SK-N-SH treated with all-trans-retinoic acid at 6 μM for 48 hours (cell line): ENCODE results near the gene AQP12A.

ENCODE experiments used
- ATAC-seq: fragments of 200-7000 bp; cut with Tn5 transposase; 3 replicates; pipeline ENCODE4 v1.9.1; 2020; ENCODE audit warnings: mild to moderate bottlenecking, moderate library complexity
- BACH2 ChIP-seq: fragments of 250-450 bp; sonication (Bioruptor Pico); IDR thresholded peaks from 2 replicates; pipeline ENCODE4 v1.9.0; 2021; ENCODE audit warnings: mild to moderate bottlenecking, borderline replicate concordance
- CSDC2 ChIP-seq: fragments of 250-450 bp; sonication (Bioruptor Pico); IDR thresholded peaks from 2 replicates; pipeline ENCODE4 v1.5.0; 2020; ENCODE audit warnings: mild to moderate bottlenecking, moderate library complexity
- CSRNP3 ChIP-seq: fragments of 250-450 bp; sonication (Bioruptor Pico); IDR thresholded peaks from 2 replicates; pipeline ENCODE4 v1.5.1; 2021; ENCODE audit warnings: mild to moderate bottlenecking, moderate library complexity
- ESRRG ChIP-seq: fragments of 250-450 bp; sonication (Bioruptor Pico); IDR thresholded peaks from 2 replicates; pipeline ENCODE4 v1.6.1; 2021; ENCODE audit warnings: mild to moderate bottlenecking
- GLIS3 ChIP-seq: fragments of 250-450 bp; sonication (Bioruptor Pico); IDR thresholded peaks from 2 replicates; pipeline ENCODE4 v1.5.0; 2020; ENCODE audit warnings: mild to moderate bottlenecking, moderate library complexity
- ISL1 ChIP-seq: fragments of 250-450 bp; sonication (Bioruptor Pico); IDR thresholded peaks from 2 replicates; pipeline ENCODE4 v2.1.2; 2022; ENCODE audit warnings: mild to moderate bottlenecking, moderate library complexity
- OSR1 ChIP-seq: fragments of 250-450 bp; sonication (Bioruptor Pico); IDR thresholded peaks from 2 replicates; pipeline ENCODE4 v1.8.0; 2022; ENCODE audit warnings: moderate library complexity, mild to moderate bottlenecking, inconsistent platforms
- PPARA ChIP-seq: fragments of 250-450 bp; sonication (Bioruptor Pico); IDR thresholded peaks from 2 replicates; pipeline ENCODE4 v1.5.0; 2020; ENCODE audit warnings: mild to moderate bottlenecking, borderline replicate concordance
- RARB ChIP-seq: fragments of 250-450 bp; sonication (Bioruptor Pico); IDR thresholded peaks from 2 replicates; pipeline ENCODE4 v1.8.0; 2021; ENCODE audit warnings: mild to moderate bottlenecking, moderate library complexity
- SNAI2 ChIP-seq: fragments of 250-450 bp; sonication (Bioruptor Pico); IDR thresholded peaks from 2 replicates; pipeline ENCODE4 v1.5.0; 2020; ENCODE audit warnings: mild to moderate bottlenecking, moderate library complexity
- TCF4 ChIP-seq: fragments of 250-450 bp; sonication (Bioruptor Pico); IDR thresholded peaks from 2 replicates; pipeline ENCODE4 v1.8.0; 2021; ENCODE audit warnings: mild to moderate bottlenecking, moderate library complexity, borderline replicate concordance
- TOX ChIP-seq: fragments of 250-450 bp; sonication (Bioruptor Pico); IDR thresholded peaks from 2 replicates; pipeline ENCODE4 v1.8.0; 2021; ENCODE audit warnings: mild to moderate bottlenecking, moderate library complexity, borderline replicate concordance
- TSHZ2 ChIP-seq: fragments of 250-450 bp; sonication (Bioruptor Pico); IDR thresholded peaks from 2 replicates; pipeline ENCODE4 v1.5.0; 2020; ENCODE audit warnings: mild to moderate bottlenecking, moderate library complexity
- ZC3H10 ChIP-seq: fragments of 250-450 bp; sonication (Bioruptor Pico); IDR thresholded peaks from 2 replicates; pipeline ENCODE4 v1.5.1; 2021; ENCODE audit warnings: mild to moderate bottlenecking, moderate library complexity
- ZFP3 ChIP-seq: fragments of 250-450 bp; sonication (Bioruptor Pico); IDR thresholded peaks from 2 replicates; pipeline ENCODE4 v1.5.0; 2020; ENCODE audit warnings: mild to moderate bottlenecking, moderate library complexity
- ZFP30 ChIP-seq: fragments of 450-650 bp; formaldehyde crosslinking; IDR thresholded peaks from 2 replicates; pipeline ENCODE4 v1.5.0; 2022; ENCODE audit warnings: mild to moderate bottlenecking, moderate library complexity
- ZNF565 ChIP-seq: fragments of 450-650 bp; formaldehyde crosslinking; conservative IDR thresholded peaks from 2 replicates; pipeline ENCODE4 v1.5.0; 2020; ENCODE audit warnings: low read depth, mild to moderate bottlenecking, moderate library complexity
- ZNF70 ChIP-seq: fragments of 450-650 bp; formaldehyde crosslinking; IDR thresholded peaks from 2 replicates; pipeline ENCODE4 v1.5.0; 2020; ENCODE audit warnings: mild to moderate bottlenecking, moderate library complexity
- ZNF8 ChIP-seq: fragments of 450-650 bp; formaldehyde crosslinking; IDR thresholded peaks from 2 replicates; pipeline ENCODE4 v1.5.0; 2020; ENCODE audit warnings: mild to moderate bottlenecking, moderate library complexity
- TF ChIP-seq, protein P1 (sequence below): fragments of 250-450 bp; sonication (Bioruptor Pico); IDR thresholded peaks from 2 replicates; pipeline ENCODE4 v1.5.1; 2020; ENCODE audit warnings: low read depth, mild to moderate bottlenecking, moderate library complexity
- TF ChIP-seq, protein P2 (sequence below): fragments of 250-450 bp; sonication (Bioruptor Pico); IDR thresholded peaks from 2 replicates; pipeline ENCODE4 v1.8.0; 2021; ENCODE audit warnings: low read depth, mild to moderate bottlenecking, moderate library complexity, borderline replicate concordance
- TF ChIP-seq, protein P3 (sequence below): fragments of 250-450 bp; sonication (Bioruptor Pico); IDR thresholded peaks from 2 replicates; pipeline ENCODE4 v1.8.0; 2020; ENCODE audit warnings: mild to moderate bottlenecking, moderate library complexity, borderline replicate concordance

The AQP12A gene

DNA sequence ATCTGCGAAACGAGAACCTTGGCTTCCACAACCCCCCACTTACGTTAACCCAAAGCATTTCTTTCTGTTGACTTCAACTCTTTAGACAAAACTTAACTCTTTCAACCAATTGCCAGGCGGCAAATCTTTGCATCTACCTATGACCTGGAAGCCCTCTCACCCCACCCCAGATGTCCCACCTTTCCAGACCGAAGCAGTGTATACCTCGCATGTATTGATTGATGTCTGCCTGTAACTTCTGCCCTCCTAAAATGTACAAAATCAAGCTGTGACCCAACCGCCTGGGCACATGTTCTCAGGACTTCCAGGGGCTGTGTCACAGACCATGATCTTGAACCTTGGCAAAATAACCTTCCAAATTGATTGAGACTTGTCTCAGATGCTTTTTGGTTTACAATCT, 21.3 kb upstream of the AQP12A start (continued):
- no peak for TF ChIP-seq TOX (CRISPR knock-in tag)
- no peak for TF ChIP-seq ISL1 (CRISPR knock-in tag)

GRCh38 chr2:240670950-240671349, 20.7 kb upstream of the AQP12A start:
- no peak for ATAC-seq

GRCh38 chr2:240672076-240672700, 19.5 kb upstream of the AQP12A start:
- TF ChIP-seq ZNF70, result no peak
- no peak for TF ChIP-seq ZNF565 (CRISPR knock-in tag)
- no peak for TF ChIP-seq CSRNP3 (CRISPR knock-in tag)
- no peak for TF ChIP-seq PPARA
- TF ChIP-seq ZFP30 (CRISPR knock-in tag), result no peak
- no peak for TF ChIP-seq OSR1 (CRISPR knock-in tag)
- TF ChIP-seq BACH2 (CRISPR knock-in tag), result no peak
- TF ChIP-seq SNAI2 (CRISPR knock-in tag), result no peak
- no peak for TF ChIP-seq ISL1 (CRISPR knock-in tag)
- TF ChIP-seq TCF4 (CRISPR knock-in tag), result no peak
- TF ChIP-seq, protein P1, sequence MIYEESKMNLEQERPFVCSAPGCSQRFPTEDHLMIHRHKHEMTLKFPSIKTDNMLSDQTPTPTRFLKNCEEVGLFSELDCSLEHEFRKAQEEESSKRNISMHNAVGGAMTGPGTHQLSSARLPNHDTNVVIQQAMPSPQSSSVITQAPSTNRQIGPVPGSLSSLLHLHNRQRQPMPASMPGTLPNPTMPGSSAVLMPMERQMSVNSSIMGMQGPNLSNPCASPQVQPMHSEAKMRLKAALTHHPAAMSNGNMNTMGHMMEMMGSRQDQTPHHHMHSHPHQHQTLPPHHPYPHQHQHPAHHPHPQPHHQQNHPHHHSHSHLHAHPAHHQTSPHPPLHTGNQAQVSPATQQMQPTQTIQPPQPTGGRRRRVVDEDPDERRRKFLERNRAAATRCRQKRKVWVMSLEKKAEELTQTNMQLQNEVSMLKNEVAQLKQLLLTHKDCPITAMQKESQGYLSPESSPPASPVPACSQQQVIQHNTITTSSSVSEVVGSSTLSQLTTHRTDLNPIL (CRISPR knock-in tag), result no peak
- TF ChIP-seq CSDC2, result no peak
- TF ChIP-seq ESRRG, result no peak
- TF ChIP-seq, protein P2, sequence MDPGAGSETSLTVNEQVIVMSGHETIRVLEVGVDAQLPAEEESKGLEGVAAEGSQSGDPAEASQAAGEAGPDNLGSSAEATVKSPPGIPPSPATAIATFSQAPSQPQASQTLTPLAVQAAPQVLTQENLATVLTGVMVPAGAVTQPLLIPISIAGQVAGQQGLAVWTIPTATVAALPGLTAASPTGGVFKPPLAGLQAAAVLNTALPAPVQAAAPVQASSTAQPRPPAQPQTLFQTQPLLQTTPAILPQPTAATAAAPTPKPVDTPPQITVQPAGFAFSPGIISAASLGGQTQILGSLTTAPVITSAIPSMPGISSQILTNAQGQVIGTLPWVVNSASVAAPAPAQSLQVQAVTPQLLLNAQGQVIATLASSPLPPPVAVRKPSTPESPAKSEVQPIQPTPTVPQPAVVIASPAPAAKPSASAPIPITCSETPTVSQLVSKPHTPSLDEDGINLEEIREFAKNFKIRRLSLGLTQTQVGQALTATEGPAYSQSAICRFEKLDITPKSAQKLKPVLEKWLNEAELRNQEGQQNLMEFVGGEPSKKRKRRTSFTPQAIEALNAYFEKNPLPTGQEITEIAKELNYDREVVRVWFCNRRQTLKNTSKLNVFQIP (CRISPR knock-in tag), result no peak
- TF ChIP-seq, protein P3, sequence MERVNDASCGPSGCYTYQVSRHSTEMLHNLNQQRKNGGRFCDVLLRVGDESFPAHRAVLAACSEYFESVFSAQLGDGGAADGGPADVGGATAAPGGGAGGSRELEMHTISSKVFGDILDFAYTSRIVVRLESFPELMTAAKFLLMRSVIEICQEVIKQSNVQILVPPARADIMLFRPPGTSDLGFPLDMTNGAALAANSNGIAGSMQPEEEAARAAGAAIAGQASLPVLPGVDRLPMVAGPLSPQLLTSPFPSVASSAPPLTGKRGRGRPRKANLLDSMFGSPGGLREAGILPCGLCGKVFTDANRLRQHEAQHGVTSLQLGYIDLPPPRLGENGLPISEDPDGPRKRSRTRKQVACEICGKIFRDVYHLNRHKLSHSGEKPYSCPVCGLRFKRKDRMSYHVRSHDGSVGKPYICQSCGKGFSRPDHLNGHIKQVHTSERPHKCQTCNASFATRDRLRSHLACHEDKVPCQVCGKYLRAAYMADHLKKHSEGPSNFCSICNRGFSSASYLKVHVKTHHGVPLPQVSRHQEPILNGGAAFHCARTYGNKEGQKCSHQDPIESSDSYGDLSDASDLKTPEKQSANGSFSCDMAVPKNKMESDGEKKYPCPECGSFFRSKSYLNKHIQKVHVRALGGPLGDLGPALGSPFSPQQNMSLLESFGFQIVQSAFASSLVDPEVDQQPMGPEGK (CRISPR knock-in tag), result no peak
- no peak for TF ChIP-seq ZFP3 (CRISPR knock-in tag)
- TF ChIP-seq ZNF8 (CRISPR knock-in tag), result no peak
- no peak for ATAC-seq

More at GRCh38 chr2:240670950-240671349, 20.7 kb upstream of the AQP12A start:
- TF ChIP-seq ISL1 (CRISPR knock-in tag), result no peak
- TF ChIP-seq, protein P3 (CRISPR knock-in tag), result no peak
- TF ChIP-seq ESRRG, result no peak
- no peak for TF ChIP-seq SNAI2 (CRISPR knock-in tag)
- no peak for TF ChIP-seq ZNF70
- TF ChIP-seq OSR1 (CRISPR knock-in tag), result no peak
- TF ChIP-seq TSHZ2 (CRISPR knock-in tag), result no peak
- no peak for TF ChIP-seq RARB (CRISPR knock-in tag)
- TF ChIP-seq ZNF8 (CRISPR knock-in tag), result no peak
- TF ChIP-seq BACH2 (CRISPR knock-in tag), result no peak
- TF ChIP-seq ZC3H10 (CRISPR knock-in tag), result no peak
- TF ChIP-seq TCF4 (CRISPR knock-in tag), result no peak
- no peak for TF ChIP-seq PPARA
- TF ChIP-seq GLIS3, result no peak
- TF ChIP-seq, all 23 proteins: peak for 0
